Stimulated activated CD8-positive, alpha-beta memory T cell treated with anti-CD3 and anti-CD28 coated beads, Interleukin-7, amount 100 ng/mL, for 1 hour (primary cell): ENCODE measurements around the gene SLC38A9.
"Not testable (repeated sequence)": the region's sequence is repeated elsewhere in the genome, so short reads cannot be mapped to it uniquely, and the experiment has no call there.

Source experiments
- DNase-seq, 2 donors: peaks; one replicate each; pipeline ENCODE4 v3.0.0-alpha.2; 2020; ENCODE audit warnings: low read depth in 2 of 2

SLC38A9 gene, protein sequence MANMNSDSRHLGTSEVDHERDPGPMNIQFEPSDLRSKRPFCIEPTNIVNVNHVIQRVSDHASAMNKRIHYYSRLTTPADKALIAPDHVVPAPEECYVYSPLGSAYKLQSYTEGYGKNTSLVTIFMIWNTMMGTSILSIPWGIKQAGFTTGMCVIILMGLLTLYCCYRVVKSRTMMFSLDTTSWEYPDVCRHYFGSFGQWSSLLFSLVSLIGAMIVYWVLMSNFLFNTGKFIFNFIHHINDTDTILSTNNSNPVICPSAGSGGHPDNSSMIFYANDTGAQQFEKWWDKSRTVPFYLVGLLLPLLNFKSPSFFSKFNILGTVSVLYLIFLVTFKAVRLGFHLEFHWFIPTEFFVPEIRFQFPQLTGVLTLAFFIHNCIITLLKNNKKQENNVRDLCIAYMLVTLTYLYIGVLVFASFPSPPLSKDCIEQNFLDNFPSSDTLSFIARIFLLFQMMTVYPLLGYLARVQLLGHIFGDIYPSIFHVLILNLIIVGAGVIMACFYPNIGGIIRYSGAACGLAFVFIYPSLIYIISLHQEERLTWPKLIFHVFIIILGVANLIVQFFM

DNA sequence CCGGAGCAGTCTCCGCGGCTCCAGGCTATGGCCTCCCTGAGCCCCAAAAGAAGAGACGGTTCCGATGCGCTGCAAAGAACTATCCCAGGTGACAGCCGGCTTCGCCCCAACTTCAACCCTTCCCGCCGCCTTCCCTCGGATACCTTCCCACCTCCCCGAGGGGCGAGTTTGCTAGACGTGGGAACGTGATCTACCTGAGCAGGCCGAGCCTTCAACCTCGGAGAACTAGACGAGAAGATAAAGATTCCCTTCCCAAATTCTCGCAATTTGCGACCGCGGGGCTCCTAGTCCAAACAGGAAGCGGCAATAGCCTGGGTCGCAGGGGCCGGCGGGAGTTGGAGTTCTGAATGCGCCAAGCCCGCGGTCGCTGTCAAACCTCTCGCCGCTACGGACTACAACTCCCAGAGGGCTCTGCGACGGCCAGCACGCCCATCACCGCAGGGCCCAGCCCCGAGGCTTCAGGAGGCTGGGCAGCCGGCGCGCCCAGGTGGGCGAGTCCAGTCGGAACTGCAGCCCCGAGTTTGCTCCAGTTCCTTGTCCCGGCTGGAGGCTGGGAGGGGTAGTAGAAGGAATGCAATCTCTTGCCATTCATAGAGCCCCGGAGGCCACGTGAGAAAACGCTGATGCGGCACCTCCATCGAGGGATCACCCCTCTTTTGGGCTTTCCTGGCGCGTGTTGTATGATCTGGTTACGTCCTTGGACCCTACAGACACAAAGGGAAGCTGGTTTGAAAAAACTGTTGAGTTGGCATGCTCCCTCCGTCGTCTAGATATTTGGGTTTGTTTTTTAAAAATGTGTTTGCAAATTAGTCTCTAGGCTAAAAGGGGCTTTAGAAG lies at the start of gene SLC38A9:
Gene SLC38A9, minus strand, starts transcription at position 302 of the 837 bp plus-strand sequence. CDS start 14,366 bp downstream, outside the sequence.
- DNase-seq = peak; percentile 82 to 84

DNA sequence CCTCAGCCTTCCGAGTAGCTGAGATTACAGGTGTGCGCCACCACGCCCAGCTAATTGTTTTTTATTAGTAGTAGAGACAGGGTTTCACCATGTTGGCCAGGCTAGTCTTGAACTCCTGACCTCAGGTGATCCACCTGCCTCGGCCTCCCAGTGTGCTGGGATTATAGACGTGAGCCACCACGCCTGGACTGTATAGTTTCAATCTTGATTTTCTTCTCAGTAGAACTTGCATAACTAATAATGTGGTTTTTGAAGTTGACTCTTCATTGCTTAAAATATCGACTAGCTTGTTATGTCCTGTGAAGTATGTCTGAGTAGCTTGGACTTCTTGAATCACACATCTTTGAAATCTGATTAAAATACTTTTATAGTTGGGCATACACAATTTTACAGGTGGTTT lies 49.6 kb upstream of the SLC38A9 start:
- not testable (repeated sequence) for DNase-seq

DNA sequence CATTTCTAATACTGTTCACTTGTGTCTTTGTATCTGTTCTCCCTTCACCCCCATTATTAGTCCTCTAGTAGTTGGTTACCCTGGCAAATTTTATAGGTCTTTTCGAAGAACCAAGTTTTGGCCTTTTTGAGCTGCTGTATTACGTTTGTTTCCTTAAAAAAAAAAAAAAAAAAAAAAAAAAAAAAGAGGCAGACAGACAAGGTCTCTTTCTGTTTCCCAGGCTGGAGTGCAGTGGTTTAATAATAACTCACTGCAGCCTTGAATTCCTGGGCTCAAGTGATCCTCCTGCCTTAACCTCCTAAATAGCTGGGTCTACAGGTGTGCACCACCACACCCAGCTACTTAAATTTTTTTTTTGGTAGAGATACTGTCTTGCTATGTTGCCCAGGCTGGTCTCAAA lies 46.6 kb upstream of the SLC38A9 start:
- DNase-seq = no peak

DNA sequence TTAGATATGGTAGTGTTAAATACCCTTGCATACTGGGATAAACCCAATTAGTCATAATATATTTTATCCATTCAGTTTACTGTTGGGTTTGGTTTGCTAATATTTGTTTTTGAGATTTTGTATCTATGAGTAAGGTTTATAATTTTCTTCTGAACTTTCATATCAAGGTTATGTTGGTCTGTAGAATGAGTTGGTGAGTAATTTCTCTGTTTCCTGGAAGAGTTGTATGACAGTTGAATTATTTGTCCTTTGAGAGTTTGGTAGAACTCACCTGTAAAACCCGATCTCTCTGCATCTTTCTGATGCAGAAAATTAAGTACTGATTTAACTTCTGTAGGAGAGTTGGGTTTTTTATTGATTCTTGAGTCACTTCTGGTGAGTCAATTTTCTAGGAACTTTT lies 46.1 kb upstream of the SLC38A9 start:
- no peak for DNase-seq

DNA sequence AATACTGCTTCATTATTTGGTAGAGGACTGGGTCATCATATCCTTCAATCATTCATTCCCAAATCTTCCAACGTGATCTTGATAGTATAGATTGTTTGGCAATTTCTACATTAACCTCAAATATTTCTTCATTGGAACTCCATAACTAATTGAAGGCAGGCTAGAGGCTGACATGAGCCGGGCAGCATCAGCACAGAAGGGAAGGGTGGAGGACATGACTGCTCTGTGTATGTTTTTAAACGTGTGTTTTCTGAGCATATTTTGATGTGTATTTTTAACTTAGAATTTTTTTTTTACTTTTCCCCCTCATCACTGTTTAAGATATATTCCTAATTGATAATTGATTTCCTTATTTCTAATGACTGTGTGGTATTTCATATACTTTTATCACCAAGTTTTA lies 38.4 kb upstream of the SLC38A9 start:
- DNase-seq = no peak

DNA sequence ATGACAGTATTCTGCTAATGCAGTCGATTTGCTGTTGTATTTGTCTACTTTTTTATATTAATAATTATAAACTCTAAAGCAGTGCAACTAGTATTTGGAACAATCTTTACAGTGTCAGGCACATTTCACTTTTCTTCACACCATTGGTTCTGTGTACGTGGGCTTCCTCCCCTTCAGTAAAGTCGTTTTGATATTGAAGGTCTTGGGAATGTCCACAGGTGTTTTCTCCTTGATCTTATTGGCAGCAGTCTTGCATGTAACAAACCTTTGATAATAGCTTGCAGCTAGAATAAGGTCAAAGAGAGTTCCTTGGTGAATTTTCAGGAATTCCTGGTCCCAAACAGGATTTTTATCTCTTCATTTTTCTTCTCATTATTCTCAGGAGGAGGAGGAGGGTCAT lies 37.9 kb upstream of the SLC38A9 start:
- DNase-seq = no peak

DNA sequence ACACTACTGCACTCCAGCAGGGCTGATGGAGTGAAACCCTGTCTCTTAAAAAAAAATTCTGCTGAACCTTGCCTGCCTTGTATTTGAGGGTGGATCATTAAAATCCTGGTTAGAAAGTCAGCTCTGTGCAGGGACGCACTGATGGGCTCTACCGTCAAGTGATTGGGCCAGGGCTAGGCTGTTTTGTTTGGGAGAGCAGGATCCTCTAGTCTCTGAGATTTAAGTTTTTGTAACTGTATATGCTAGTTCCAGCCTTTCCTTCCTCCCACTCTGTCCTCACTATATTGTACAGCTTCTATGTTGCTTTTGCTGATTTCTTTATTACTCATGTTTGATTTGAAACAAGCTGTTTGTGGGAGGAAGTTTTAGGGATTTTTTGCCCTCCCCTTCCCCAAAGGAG lies 37.3 kb upstream of the SLC38A9 start:
- DNase-seq = no peak

DNA sequence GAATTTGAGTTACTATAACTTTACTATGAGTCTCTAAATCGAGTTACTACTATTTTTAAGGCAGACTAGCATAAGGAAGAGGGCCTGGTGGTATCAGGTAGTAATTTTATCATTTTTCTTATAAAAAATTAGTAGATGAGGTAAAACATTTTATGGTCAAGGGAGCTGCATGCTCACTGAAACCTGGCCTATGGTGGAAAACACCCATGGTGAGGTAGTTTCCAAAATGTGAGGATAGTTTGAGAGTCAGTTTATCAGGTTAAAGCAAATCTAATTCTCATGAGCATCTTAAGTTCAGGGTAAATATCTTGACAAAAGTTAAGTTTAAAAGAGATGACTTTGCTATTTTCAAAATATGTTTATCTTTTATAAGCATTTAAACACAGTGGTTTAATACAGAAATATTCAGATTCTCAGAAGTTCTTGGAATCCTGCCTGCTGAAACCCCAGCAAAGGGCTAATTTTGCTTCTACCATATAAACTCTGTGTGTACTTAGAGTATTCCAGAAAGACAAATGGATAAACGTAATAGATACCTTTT lies 35.7 kb upstream of the SLC38A9 start:
- no peak for DNase-seq

DNA sequence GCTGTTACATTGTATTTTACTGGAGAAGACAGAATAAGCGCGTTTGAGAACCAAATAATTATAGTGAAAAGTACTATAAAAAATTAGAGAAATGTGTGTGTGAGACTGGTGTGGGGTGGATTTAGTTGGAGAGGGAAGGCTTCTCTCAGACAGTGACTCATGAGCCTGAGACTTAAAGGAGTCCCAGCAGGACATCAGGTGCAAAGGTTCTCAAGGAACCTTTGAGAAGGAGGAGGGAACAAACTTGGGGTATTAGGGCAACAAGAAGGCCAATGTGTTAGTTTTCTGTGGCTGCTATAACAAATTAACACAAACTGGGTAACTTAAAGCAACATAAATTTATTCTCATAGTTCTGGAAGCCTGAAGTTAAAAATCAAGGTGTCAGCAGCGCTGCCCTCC lies 30.7 kb upstream of the SLC38A9 start:
- no peak for DNase-seq

DNA sequence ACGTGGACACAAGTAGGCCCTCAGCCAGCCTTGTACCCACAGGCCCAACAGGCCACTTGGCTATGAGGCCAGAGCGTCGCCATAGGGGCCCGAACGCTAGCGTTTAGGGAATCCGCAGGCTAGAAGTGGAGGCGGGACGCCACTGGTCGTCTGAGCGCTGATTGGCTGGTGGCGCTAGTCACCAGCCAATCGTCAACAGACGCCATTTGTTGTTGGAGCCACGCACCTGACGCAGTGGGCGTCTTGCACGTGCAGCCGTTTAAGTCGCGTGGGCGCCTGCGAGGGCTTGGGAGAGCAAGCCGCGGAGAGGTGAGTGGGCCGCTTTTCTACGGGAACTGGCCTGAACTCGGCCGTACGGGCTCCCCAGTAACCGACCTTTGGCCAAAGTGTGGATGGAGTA lies 25.7 kb upstream of the SLC38A9 start, which contains the start of gene DDX4:
Gene DDX4, plus strand, starts transcription at position 269 of the 400 bp plus-strand sequence. CDS start 903 bp downstream, outside the sequence.
- DNase-seq = no peak

DNA sequence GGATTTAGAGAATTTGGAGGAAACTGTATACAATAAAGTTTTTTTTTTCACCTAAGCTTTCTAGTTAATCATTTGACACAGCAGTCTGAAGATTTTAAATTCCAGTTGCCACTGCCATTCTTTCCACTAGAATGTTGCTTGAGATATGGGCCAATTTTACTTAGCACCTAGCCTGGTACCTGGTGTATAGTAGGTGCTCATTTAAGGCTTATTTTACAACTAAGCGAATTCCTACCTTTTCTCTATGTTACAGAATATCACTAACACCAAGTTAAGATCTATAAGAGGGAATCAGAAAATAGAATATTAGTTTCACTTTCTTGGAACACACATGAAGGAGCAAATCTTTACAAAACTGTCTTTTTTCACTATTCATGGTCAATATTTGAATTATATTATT lies 22.5 kb upstream of the SLC38A9 start:
- no peak for DNase-seq

DNA sequence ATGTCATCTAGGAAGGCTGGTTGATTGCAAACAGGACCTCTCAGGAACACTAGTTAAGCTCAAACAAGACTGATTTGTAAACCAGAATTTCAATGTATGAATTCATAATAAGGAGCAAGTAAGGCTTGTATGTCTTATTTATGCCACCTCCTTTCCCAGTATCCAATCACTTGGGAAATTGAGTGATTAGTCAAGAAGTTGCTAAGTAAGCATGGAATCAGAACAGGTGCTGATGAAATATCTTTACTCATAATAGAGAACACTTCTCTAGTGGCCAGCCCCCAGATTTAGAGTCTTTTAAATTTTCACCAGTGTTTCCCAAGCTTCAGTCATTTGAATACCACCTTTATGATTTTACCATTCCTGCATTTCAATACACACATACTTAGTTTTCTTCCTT lies 20.5 kb upstream of the SLC38A9 start:
- no peak for DNase-seq

DNA sequence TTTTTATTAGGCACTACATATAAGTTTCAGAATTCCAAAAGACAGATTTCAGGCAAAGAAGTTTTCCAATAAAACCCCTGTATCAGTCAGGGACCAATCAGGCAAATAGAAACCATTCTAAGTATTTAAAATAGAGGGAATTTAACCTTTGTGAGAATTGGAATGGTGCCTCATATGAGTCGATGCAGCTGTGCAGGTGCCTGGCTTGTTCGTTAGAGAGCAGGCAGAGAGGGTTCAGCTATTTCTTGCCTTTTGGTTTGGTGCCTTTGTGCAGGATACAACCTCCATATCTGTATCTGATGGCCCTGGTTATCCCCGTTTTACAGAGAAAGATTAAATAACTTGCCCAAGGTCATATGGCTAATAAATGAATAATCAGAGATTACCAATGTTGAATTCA lies 19.7 kb upstream of the SLC38A9 start:
- DNase-seq = no peak

DNA sequence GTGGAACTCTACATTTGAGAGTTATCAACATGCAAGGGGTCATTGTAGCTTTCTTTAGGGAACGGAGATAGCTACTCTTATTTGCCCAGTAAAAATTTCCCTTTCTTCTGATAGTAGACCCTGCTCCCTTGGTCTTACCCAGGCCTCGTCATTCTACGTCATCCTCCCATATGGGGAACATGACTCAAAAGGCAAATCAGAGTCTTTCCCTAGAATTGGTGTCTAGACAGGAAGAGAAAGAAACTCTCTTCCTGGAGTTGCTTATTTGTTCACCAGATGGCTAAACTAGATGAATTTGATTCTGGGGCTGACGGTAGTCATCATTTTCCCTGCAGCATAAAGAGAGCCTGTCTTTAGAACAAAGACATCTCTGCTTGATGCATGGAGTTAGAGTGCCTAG lies 12.2 kb upstream of the SLC38A9 start:
- no peak for DNase-seq

DNA sequence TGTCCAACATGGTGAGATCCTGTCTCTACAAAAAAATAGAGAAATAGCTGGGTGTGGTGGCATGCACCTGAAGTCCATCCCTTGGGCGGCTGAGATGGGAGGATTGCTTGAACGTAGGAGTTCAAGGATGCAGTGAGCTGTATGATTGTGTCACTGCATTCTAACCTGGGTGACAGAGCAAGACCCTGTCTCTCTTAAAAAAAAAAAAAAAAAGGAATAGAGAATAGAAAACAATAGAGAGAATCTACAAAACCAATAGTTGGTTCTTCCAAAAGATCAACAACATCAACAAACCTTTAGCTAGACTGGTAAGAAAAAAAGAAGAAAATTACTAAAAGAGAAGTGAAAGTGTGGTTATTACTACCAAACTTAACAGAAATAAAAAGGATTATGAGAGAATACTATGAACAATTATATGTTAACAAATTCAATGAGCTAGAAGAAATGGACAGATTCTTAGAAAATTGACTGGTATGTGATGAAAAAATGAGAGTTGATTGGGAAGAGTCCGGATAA lies 8.1 kb upstream of the SLC38A9 start:
- DNase-seq = no peak

DNA sequence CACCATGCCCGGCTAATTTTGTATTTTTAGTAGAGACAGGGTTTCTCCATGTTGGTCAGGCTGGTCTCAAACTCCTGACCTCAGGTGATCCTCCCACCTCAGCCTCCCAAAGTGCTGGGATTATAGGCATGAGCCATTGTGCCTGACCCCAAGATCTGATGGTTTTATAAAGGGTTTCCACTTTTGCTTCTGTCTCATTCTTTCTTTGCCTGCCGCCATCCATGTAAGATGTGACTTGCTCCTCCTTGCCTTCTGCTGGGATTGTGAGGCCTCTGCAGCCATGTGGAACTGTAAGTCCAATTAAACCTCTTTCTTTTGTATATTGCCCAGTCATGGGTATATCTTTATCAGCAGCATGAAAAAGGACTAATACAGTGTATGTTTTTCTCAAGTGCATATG lies 6.9 kb upstream of the SLC38A9 start:
- DNase-seq = not testable (repeated sequence)

DNA sequence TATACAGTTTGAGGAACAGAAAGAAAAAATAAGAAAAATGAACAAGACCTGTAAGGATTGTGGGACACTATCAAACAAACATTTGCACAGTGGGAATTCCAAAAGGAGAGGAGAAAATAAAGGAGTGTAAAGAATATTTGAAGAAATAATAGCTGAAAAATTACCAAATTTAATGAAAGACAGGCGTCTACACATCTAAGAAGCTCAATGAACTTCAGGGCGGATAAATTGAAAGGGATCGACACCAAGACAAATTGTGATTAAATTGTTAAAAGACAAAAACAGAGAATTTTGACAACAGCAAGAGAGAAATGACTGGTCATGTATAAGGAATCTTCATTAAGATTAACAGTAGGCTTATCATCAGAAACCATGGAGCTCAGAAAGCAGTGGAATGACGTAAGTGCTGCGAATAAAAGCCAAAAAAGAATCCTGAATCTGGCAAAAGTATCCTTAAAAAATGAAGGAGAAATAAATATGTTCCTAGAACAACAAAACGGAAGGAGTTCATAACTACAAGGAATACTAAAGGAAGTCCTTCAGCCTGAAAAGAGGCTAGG lies 3.5 kb upstream of the SLC38A9 start:
- DNase-seq = no peak

DNA sequence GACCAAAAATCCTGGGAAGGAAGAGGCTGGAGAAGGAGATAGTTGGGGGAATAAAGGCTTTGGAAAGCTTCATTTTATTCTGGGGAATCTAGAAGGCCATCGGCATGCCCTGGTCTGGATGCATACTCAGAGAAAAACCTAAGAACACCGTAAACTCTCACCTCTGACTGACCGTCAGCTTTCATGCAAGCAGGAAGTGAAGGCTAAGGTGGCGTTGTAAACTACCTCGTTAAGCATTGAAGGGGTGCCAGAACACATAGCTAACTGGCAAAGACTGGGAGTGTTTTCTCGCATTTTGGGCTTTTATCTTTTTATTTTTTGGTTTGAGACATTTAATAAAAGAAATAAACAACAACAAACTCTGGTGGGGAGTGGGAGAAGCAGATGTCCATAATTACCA lies 2.6 kb upstream of the SLC38A9 start:
- DNase-seq = no peak

DNA sequence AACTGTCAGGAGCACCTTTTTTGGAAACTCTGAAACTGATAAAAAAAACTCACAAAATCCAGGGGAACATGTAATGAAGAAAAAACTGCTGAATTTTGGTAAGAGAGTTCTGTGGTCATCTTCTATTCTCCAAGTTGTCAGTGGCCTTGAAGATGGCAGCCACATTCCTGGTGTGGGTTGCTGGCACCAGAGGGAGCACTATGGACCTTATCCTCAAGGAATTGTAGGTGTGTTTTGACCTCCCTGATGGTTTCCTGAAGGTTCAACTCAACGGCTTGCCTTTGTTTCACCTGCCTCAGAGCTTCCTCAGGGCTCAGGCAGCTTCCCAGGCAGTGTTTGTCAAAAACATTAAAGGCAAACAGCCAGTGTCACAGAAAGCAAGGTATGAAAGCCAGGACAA lies 2.2 kb upstream of the SLC38A9 start:
- DNase-seq = no peak

DNA sequence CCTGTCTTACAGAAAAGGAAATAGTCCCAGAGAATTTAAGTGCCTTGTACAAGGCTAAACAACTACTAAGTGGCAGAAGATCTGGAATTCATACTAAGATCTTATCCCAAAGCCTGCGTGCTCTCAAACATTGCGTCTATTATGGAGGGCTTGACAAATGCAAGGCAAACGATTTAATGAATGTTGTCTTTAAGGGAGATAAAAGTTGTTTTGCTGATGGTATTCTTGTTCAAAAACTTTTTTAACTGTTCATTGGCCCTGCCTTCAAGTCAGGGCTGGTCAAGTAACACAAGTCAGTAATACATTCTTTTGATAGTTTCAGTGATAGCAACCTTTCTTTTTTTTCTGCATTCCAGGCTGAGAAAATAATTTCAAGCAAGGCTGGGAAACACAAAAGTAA lies 1.7 kb upstream of the SLC38A9 start:
- no peak for DNase-seq

DNA sequence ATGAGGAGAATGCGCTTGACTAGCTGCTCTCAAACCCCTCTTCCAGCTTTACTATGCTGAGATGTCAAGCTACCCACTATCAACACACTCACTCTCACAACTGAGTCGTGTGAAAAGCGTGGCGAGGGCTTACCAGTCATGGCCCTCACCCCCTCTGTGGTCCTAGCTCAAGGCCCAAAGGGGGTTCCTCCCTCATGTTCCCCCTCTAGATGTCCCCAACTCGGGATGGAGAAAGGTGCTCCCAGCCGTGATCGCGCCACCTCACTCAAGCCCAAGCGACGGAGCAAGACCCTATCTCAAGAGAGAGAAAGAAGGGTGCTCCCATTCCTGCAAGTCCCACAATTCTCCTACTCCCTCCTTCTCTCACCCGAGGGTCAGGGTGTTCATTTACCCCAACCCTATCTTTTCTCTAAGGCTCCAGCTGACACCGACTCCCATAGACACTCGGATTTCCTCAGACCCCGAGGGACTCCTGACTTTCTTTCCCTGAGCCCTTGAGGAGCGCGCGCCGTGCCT lies 559 bp downstream of the SLC38A9 start:
- DNase-seq = no peak

DNA sequence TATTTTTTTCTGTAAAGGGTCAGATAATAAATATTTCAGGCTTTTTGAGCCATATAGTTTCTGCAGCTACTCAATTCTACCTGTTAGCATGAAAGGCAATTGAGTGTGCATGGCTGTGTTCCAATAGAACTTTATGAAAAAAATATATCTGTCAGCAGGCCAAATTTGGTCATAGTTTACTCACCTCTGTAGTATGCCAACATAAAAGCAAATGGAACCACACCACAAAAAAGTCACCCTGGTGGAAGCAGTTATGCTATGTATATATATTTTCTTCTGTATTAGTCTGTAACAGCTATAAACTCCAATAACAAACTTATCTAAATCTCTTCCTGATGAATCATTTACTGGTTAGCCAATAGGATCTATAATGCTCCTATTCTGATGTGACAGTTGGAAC lies 3.4 kb downstream of the SLC38A9 start:
- DNase-seq = no peak
